BE2C (cell line): ENCODE data around the gene GALNT1.

Experiments
- DNase-seq: peaks from one replicate; pipeline ENCODE4 v3.0.0-alpha.2; 2020
- H3K27me3 ChIP-seq: fragments of 250-450 bp; sonication (Bioruptor Pico); 2 replicates; pipeline ENCODE4 v1.5.1; 2020; ENCODE audit warnings: mild to moderate bottlenecking
- H3K36me3 ChIP-seq: fragments of 250-450 bp; sonication (Bioruptor Pico); 2 replicates; pipeline ENCODE4 v1.5.1; 2020; ENCODE audit warnings: mild to moderate bottlenecking
- H3K4me1 ChIP-seq: fragments of 250-450 bp; sonication (Bioruptor Pico); 2 replicates; pipeline ENCODE4 v1.5.1; 2020
- H3K4me3 ChIP-seq: 2 replicates; pipeline ENCODE4 v1.5.1; 2011; ENCODE audit warnings: low read depth, low read length
- H3K9me3 ChIP-seq: fragments of 250-450 bp; sonication (Bioruptor Pico); 2 replicates; pipeline ENCODE4 v1.5.1; 2020
- CTCF ChIP-seq: IDR thresholded peaks from 2 replicates; pipeline ENCODE4 v1.5.1; 2012; ENCODE audit warnings: mild to moderate bottlenecking, low read depth, low read length

GALNT1 gene

GRCh38 chr18:35689728-35690127 is 108.2 kb downstream of the GALNT1 start:
- TF ChIP-seq CTCF = no peak
- Histone ChIP-seq H3K27me3 (no peaks in the 10 kb centered on the region), H3K4me3 (no peak overlapping the region), H3K36me3 (no peaks in the 10 kb centered on the region), H3K9me3 (no peaks in the 10 kb centered on the region), H3K4me1 (no peaks in the 10 kb centered on the region)
- no peak for DNase-seq

- TF ChIP-seq CTCF = no peak
- no peaks in the 10 kb centered on the region for H3K9me3 ChIP-seq
- H3K27me3 ChIP-seq = no peaks in the 10 kb centered on the region
- no peaks in the 10 kb centered on the region for H3K4me1 ChIP-seq
- no peak for DNase-seq
- H3K4me3 ChIP-seq = no peak overlapping the region
- H3K36me3 ChIP-seq = no peaks in the 10 kb centered on the region
Observed at GRCh38 chr18:35691625-35692024, 110.1 kb downstream of the GALNT1 start.

GRCh38 chr18:35692866-35693265 is 111.3 kb downstream of the GALNT1 start:
- no peak overlapping the region for H3K4me3 ChIP-seq
- H3K4me1 ChIP-seq = no peaks in the 10 kb centered on the region
- DNase-seq = no peak

GRCh38 chr18:35693829-35694228 is 112.3 kb downstream of the GALNT1 start:
- Histone ChIP-seq H3K4me1 (no peaks in the 10 kb centered on the region), H3K4me3 (no peak overlapping the region), H3K27me3 (no peaks in the 10 kb centered on the region), H3K36me3 (no peaks in the 10 kb centered on the region), H3K9me3 (no peaks in the 10 kb centered on the region)
- no peak for TF ChIP-seq CTCF
- DNase-seq = no peak

More at GRCh38 chr18:35692866-35693265, 111.3 kb downstream of the GALNT1 start:
- Histone ChIP-seq H3K27me3 (no peaks in the 10 kb centered on the region), H3K9me3 (no peaks in the 10 kb centered on the region), H3K36me3 (no peaks in the 10 kb centered on the region)
- no peak for TF ChIP-seq CTCF

- DNase-seq = no peak
- Histone ChIP-seq H3K4me1 (no peaks in the 10 kb centered on the region), H3K36me3 (no peaks in the 10 kb centered on the region), H3K4me3 (no peak overlapping the region), H3K9me3 (no peaks in the 10 kb centered on the region), H3K27me3 (no peaks in the 10 kb centered on the region)
- no peak for TF ChIP-seq CTCF
Observed at GRCh38 chr18:35694808-35695207, 113.3 kb downstream of the GALNT1 start.

- DNase-seq = no peak
- Histone ChIP-seq H3K27me3 (no peaks in the 10 kb centered on the region), H3K9me3 (no peaks in the 10 kb centered on the region), H3K36me3 (no peaks in the 10 kb centered on the region), H3K4me1 (no peaks in the 10 kb centered on the region), H3K4me3 (no peak overlapping the region)
- TF ChIP-seq CTCF = no peak
Observed at GRCh38 chr18:35695384-35695783, 113.8 kb downstream of the GALNT1 start.
